Measurements from ENCODE around the gene LGALS1.

LGALS1 gene

DNA sequence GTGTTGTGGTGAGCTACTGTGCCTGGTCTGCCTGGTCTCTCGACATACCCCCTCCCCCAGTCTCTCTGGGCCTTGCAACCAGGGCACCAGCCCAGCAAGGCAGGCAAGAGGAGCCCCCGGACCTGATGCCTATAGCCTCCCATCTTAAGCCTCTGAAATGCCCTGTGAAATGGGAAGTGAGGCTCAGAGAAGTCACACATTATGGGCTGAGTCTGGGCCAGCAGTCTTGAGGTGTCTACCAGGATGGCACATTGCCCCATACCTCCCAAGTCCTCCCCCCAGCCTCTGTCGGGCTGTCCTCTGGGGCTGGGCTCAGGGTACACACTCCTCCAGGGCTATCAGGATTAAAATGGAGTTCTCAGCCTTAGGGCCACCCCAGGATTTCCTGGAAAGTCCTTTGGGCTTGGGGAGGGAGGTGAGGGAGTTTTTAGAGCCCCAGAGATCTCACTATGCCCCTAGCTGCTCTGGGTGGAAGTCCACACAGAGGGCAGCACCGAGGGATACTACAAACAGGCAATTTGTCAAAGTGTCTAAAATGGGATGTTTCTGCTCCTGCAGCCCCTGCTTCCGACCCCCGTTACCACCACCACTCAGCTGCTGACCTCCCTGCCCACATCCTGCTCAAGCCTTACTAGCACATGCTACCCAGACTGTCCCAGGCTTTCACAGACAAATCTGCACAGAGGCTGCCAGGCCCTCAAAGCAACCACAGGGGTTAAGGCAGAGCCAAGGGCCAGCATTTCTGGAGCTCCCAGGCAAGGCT, 39.1 kb upstream of the LGALS1 start:
- peak; percentile 57 for DNase-seq (ENCODE audit: extremely low read depth, insufficient read length)
- TF ChIP-seq, protein P1, sequence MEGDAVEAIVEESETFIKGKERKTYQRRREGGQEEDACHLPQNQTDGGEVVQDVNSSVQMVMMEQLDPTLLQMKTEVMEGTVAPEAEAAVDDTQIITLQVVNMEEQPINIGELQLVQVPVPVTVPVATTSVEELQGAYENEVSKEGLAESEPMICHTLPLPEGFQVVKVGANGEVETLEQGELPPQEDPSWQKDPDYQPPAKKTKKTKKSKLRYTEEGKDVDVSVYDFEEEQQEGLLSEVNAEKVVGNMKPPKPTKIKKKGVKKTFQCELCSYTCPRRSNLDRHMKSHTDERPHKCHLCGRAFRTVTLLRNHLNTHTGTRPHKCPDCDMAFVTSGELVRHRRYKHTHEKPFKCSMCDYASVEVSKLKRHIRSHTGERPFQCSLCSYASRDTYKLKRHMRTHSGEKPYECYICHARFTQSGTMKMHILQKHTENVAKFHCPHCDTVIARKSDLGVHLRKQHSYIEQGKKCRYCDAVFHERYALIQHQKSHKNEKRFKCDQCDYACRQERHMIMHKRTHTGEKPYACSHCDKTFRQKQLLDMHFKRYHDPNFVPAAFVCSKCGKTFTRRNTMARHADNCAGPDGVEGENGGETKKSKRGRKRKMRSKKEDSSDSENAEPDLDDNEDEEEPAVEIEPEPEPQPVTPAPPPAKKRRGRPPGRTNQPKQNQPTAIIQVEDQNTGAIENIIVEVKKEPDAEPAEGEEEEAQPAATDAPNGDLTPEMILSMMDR (IDR thresholded peaks at IDR 0.05; ENCODE audit: insufficient read depth, low read length, poor library complexity, severe bottlenecking) = peak; percentile 43
- peaks cover 7% of the 10 kb centered on the region for H3K36me3 ChIP-seq (ENCODE audit: control insufficient read depth, insufficient read depth, low read length)
- no peaks in the 10 kb centered on the region for H3K27me3 ChIP-seq (replicated peaks; ENCODE audit: control insufficient read depth, insufficient read depth, low read length)
- H3K4me3 ChIP-seq (replicated peaks; ENCODE audit: low read depth, low read length) = no peak overlapping the region

DNA sequence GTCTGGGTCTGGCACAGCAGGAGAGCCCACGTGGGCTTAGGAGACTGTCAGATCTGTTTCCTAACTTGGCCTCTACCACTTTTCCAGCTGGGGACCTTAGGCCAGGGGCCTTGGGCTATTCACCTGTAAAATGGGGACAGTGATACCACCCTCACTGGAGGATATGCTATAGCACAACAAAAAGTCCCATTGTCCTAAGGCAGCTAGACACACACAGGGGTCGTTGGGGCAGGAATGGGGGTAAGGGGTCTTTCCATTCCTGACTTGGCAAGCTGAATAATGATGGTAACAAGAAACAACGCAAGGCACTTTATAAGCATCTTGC, 38.5 kb upstream of the LGALS1 start:
- Histone ChIP-seq H3K4me3 (replicated peaks; ENCODE audit: low read depth, low read length) (no peak overlapping the region), H3K27me3 (replicated peaks; ENCODE audit: control insufficient read depth, insufficient read depth, low read length) (no peaks in the 10 kb centered on the region), H3K36me3 (ENCODE audit: control insufficient read depth, insufficient read depth, low read length) (peaks cover 2% of the 10 kb centered on the region)
- TF ChIP-seq, protein P1 (IDR thresholded peaks at IDR 0.05; ENCODE audit: insufficient read depth, low read length, poor library complexity, severe bottlenecking) = no peak
- DNase-seq (ENCODE audit: extremely low read depth, insufficient read length) = no peak

DNA sequence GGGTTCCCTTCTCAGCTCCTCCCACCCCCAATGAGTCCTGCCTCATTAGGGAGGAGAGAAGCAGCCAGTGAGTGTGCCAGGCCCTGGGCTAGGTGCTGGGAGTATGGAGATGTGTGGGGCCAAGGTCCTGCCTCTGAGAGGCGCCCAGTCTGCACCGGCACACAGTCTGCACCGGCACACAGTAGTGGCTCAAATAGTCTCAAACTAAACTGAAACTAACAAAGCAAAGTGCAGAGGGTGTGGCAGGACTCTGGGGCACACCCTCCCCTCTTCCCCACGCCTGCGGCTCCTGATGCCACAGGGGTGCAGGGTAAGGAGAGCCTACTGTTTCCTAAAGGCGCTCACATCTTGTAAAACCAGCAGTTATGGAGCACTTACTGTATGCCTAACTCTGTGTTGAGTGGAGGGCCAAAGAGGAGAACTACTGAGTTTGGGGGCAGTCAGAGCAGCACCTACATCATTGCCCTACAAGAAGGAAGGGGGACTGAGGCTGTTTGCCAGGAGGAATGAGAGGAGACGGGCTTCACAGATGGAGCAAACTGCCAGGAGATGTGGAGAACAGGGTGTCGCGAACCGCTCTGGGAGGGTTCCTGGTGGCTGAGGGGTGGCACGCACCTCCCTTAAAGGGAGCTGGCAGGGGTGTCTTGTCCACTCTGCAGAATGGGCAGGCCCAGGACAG, 36.9 kb upstream of the LGALS1 start:
- H3K27me3 ChIP-seq (replicated peaks; ENCODE audit: control insufficient read depth, insufficient read depth, low read length) = no peaks in the 10 kb centered on the region
- H3K4me3 ChIP-seq (replicated peaks; ENCODE audit: low read depth, low read length) = peak overlapping the region; percentile 83
- H3K36me3 ChIP-seq (ENCODE audit: control insufficient read depth, insufficient read depth, low read length) = peaks cover 8% of the 10 kb centered on the region
- DNase-seq (ENCODE audit: extremely low read depth, insufficient read length) = no peak
- TF ChIP-seq, protein P1 (IDR thresholded peaks at IDR 0.05; ENCODE audit: insufficient read depth, low read length, poor library complexity, severe bottlenecking) = no peak

DNA sequence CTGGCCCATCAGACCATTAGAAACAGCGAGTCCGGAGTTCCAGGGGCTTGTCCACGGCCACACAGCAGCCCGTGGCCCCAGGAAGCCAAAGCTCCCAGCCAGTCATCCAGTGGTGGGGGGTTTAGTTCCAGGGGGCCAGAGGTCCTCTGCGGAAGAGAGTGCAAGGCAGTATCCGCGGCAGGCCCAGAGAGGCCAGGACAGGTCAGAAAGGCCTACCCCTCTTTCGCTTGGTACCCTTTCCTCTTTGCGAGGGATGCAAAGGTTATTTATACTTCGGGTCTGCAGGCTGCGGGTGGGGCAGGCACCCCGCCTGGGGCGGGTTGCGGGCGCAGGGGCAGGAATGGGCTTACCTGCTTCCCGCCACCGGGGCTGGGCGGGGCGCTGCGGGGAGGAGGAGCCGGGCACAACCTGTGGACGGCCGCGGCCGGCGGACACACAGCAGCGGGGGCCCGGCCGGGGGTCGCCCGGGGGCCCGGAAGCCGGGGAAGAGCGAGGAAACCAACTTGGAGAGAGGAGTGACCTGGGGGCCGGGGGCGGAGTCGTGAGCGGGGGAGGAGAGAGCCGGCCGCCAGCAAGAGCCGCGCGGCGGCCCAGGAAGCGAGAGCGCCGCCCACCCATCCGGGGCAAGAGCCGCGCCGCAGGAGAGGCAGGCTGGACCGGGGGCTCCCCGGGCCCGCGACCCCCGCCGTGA, 36.2 kb upstream of the LGALS1 start, which contains the start of gene SH3BP1:
Gene SH3BP1 (plus strand): TSS at position 600 of the 691 bp plus-strand sequence. CDS start 119 bp downstream, outside the sequence.
- H3K4me3 ChIP-seq (replicated peaks; ENCODE audit: low read depth, low read length) = peak within 1 kb of the TSS; percentile 83
- H3K36me3 ChIP-seq (ENCODE audit: control insufficient read depth, insufficient read depth, low read length) = peaks cover 12% of the 10 kb centered on the region
- peak; percentile 70 for DNase-seq (ENCODE audit: extremely low read depth, insufficient read length)
- H3K27me3 ChIP-seq (replicated peaks; ENCODE audit: control insufficient read depth, insufficient read depth, low read length) = no peaks in the 10 kb centered on the region
- TF ChIP-seq, protein P1 (IDR thresholded peaks at IDR 0.05; ENCODE audit: insufficient read depth, low read length, poor library complexity, severe bottlenecking) = no peak

DNA sequence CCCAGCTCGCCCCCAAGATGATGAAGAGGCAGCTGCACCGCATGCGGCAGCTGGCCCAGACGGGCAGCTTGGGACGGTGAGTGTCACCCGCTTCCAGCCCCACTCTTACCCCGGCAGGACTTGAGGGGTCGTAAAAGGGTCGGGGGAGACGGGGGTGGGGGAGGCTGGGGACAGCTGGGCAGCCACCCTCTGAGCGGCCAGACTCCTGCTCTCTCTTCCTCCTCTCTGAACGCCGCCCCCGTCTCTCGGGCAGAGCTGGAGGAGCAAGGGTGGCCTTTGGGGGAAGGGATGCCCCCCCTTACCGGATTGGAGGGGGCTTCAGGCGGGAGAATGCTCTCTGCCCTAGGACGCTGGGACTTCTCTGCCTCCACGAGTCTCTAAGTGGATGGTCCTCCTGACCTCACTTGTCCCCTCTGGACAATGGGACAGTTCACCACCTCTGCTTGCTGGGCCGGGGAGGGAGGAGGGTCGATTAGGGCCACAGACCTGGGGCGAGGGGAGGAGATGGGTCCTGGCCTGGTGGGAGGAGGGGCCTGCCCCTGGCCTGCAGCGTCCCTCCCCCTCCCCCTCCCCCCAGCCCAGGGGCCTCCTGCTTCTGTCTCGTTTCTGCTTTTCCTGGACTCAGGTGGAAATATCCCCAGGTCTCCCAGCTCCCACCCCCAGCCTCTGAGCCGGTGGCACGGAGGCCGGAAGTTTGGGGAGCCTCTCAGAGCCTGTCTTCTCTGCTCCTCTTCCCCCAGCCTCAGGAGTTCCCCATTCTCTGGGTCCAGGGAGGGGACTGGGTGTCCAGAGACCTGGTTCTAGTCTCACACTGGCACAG, 35.5 kb upstream of the LGALS1 start:
- Histone ChIP-seq H3K4me3 (replicated peaks; ENCODE audit: low read depth, low read length) (peak overlapping the region; percentile 83), H3K27me3 (replicated peaks; ENCODE audit: control insufficient read depth, insufficient read depth, low read length) (no peaks in the 10 kb centered on the region), H3K36me3 (ENCODE audit: control insufficient read depth, insufficient read depth, low read length) (peaks cover 18% of the 10 kb centered on the region)
- DNase-seq (ENCODE audit: extremely low read depth, insufficient read length) = no peak
- TF ChIP-seq, protein P1 (IDR thresholded peaks at IDR 0.05; ENCODE audit: insufficient read depth, low read length, poor library complexity, severe bottlenecking) = no peak
